GM12875 (cell line): ENCODE results near the gene NFU1.

Experiments
- H3K4me3 ChIP-seq: one replicate; pipeline ENCODE4 v1.5.1; 2011; ENCODE audit warnings: low read depth, low read length, control low read depth
- CTCF ChIP-seq: IDR thresholded peaks from 2 replicates; pipeline ENCODE4 v1.5.1; 2011; ENCODE audit warnings: low read depth, mild to moderate bottlenecking, control low read depth, inconsistent platforms, low read length, moderate library complexity, borderline replicate concordance; ENCODE audit not compliant: insufficient read depth

Gene NFU1

GRCh38 chr2:69436938-69437750, at the start of gene NFU1:
NFU1 (minus strand) TSS chr2:69437435; CDS start chr2:69437422, 13 bp downstream.
- H3K4me3 ChIP-seq = peak within 1 kb of the TSS; percentile 86
- peak; percentile 84 for TF ChIP-seq CTCF

- no peak for TF ChIP-seq CTCF
- H3K4me3 ChIP-seq = no peak overlapping the region
These were observed 46.5 kb upstream of the NFU1 start for GRCh38 chr2:69483696-69484095.

- no peak for TF ChIP-seq CTCF
These were observed 45.8 kb upstream of the NFU1 start for GRCh38 chr2:69483024-69483423.

GRCh38 chr2:69482471-69482870, 45.2 kb upstream of the NFU1 start:
- no peak overlapping the region for H3K4me3 ChIP-seq
- TF ChIP-seq CTCF = no peak

More at GRCh38 chr2:69483024-69483423, 45.8 kb upstream of the NFU1 start:
- no peak overlapping the region for H3K4me3 ChIP-seq

GRCh38 chr2:69481421-69481820, 44.2 kb upstream of the NFU1 start:
- H3K4me3 ChIP-seq = no peak overlapping the region
- no peak for TF ChIP-seq CTCF

DNA sequence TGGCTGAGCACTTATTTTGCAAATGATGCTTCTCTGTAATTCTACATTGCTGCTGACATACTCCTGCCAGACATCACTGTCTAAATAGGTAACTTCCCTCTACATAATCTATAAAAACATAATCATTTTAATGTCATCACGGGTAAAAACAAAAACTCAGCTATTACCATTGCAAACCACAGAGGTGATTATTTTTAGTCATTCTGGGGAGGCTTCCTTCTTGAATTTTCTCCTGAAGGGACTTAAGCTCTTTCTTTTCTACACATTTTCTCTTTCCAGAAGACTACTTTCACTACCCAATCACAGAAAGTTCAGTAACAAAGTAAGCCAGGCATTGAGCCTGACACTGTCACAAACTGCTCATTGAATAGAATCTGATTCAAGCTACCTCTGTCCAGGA, 40.4 kb upstream of the NFU1 start:
- H3K4me3 ChIP-seq = no peak overlapping the region
- no peak for TF ChIP-seq CTCF

DNA sequence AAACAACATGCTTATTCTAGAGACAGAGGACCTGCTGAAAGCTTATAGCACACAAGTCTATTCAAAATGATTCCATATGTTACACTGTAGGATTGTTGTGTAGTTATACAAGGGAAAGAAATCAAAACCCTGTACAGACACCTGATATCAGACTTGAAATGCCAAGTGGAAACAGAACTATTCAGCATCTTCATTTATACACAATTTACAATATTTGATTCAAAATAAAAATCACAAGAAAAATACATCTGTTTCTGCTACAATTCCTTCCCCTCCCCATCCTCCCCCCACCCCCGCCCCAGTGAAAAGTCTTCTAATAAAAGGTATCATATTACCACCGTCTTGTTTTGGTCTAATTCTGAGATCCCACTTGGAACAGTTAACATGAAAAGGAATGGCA, 37.5 kb upstream of the NFU1 start:
- TF ChIP-seq CTCF = no peak
- H3K4me3 ChIP-seq = no peak overlapping the region
